HG03108 (cell line): Measurements from ENCODE around the gene CHST7.

Experiments
- ATAC-seq: cut with Tn5 transposase; IDR thresholded peaks from one replicate; pipeline ENCODE4 v1.9.1; 2021; ENCODE audit warnings: moderate library complexity; ENCODE audit not compliant: unreplicated experiment

CHST7 gene

GRCh38 chrX:46573892-46574773 is 568 bp downstream of the CHST7 start:
- ATAC-seq: peak; percentile 24

- ATAC-seq: peak; percentile 1
These were observed 1.3 kb downstream of the CHST7 start for GRCh38 chrX:46574774-46575381.

- no peak for ATAC-seq
These were observed 2.0 kb downstream of the CHST7 start for GRCh38 chrX:46575586-46575985.

- no peak for ATAC-seq
These were observed 2.4 kb downstream of the CHST7 start for GRCh38 chrX:46575991-46576392.

GRCh38 chrX:46576458-46576857 is 2.9 kb downstream of the CHST7 start:
- no peak for ATAC-seq

GRCh38 chrX:46577221-46578005 is 3.8 kb downstream of the CHST7 start:
- no peak for ATAC-seq

- no peak for ATAC-seq
These were observed 5.7 kb downstream of the CHST7 start for GRCh38 chrX:46579250-46579649.

- ATAC-seq: no peak
These were observed 7.0 kb downstream of the CHST7 start for GRCh38 chrX:46580613-46581012.

- ATAC-seq: no peak
These were observed 8.8 kb downstream of the CHST7 start for GRCh38 chrX:46582325-46582724.

GRCh38 chrX:46582966-46583365 is 9.4 kb downstream of the CHST7 start:
- ATAC-seq: no peak

GRCh38 chrX:46584736-46585135 is 11.2 kb downstream of the CHST7 start:
- ATAC-seq: no peak

- peak; percentile 72 for ATAC-seq
These were observed 13.6 kb downstream of the CHST7 start for GRCh38 chrX:46587158-46587557.

- ATAC-seq: no peak
These were observed 14.2 kb downstream of the CHST7 start for GRCh38 chrX:46587753-46588171.

GRCh38 chrX:46588263-46588662 is 14.7 kb downstream of the CHST7 start:
- ATAC-seq: no peak

GRCh38 chrX:46589977-46590723 is 16.6 kb downstream of the CHST7 start:
- ATAC-seq: no peak

GRCh38 chrX:46595084-46595483 is 21.5 kb downstream of the CHST7 start:
- no peak for ATAC-seq

GRCh38 chrX:46597208-46597607 is 23.6 kb downstream of the CHST7 start:
- ATAC-seq: no peak

- ATAC-seq: no peak
These were observed 24.2 kb downstream of the CHST7 start for GRCh38 chrX:46597771-46598170.

- no peak for ATAC-seq
These were observed 25.5 kb downstream of the CHST7 start for GRCh38 chrX:46599051-46599560.

GRCh38 chrX:46601283-46601682 is 27.7 kb downstream of the CHST7 start:
- ATAC-seq: no peak
